Naive thymus-derived CD8-positive, alpha-beta T cell (primary cell): ENCODE measurements around the gene ATG7. TPM values are rescaled to one million over a fixed set of nuclear protein-coding genes. Genes with fewer than 3 reads are reported as not detected.

ENCODE experiments used
- ATAC-seq, 2 donors: fragments of 150-1000 bp; cut with Tn5 transposase in 1 of 2; sonication (Bioruptor Pico), chemical (Tn5 transposase) in 1 of 2; 1 replicate in 1 of 2; 2 replicates in 1 of 2; pipeline ENCODE4 v1.10.0; 2021; ENCODE audit warnings: mild to moderate bottlenecking in 2 of 2, moderate library complexity in 2 of 2
- POLR2A ChIA-PET: fragments of 350-600 bp; sonication (Branson Sonifier 250); formaldehyde crosslinking; loops from one replicate; lab custom pipeline; 2021; ENCODE audit warnings: antibody characterized with exemption; lab: Charles Lee
- DNase-seq, 10 donors: peaks; one replicate each; pipeline versions ENCODE4 v3.0.0 to v3.0.0-alpha.2; 2020 to 2022
- H3K27ac Mint-ChIP-seq, 10 donors: one replicate each; pipeline ENCODE4 v1.8.0; 2020 to 2022; ENCODE audit warnings: mild to moderate bottlenecking in 10 of 10, mixed read lengths in 10 of 10, moderate library complexity in 4 of 10, inconsistent platforms in 1 of 10
- H3K27me3 Mint-ChIP-seq, 5 donors: one replicate each; pipeline ENCODE4 v1.8.0; 2021 to 2022; ENCODE audit warnings: mixed read lengths in 5 of 5
- H3K36me3 Mint-ChIP-seq, 3 donors: one replicate each; pipeline ENCODE4 v1.8.0; 2020 to 2022; ENCODE audit warnings: mixed read lengths in 3 of 3, mild to moderate bottlenecking in 2 of 3, inconsistent platforms in 1 of 3
- H3K4me1 Mint-ChIP-seq, 4 donors: one replicate each; pipeline ENCODE4 v1.8.0; 2021 to 2022; ENCODE audit warnings: mixed read lengths in 4 of 4
- H3K4me3 Mint-ChIP-seq, 10 donors: one replicate each; pipeline ENCODE4 v1.8.0; 2020 to 2022; ENCODE audit warnings: mild to moderate bottlenecking in 10 of 10, mixed read lengths in 10 of 10, moderate library complexity in 6 of 10, inconsistent platforms in 1 of 10
- H3K9me3 Mint-ChIP-seq, 9 donors: one replicate each; pipeline ENCODE4 v1.8.0; 2020 to 2022; ENCODE audit warnings: mixed read lengths in 9 of 9, mild to moderate bottlenecking in 3 of 9, inconsistent platforms in 1 of 9, moderate library complexity in 1 of 9
- polyA plus RNA-seq, 3 donors: library from polyadenylated mRNA; unstranded; fragments of 300-500 nt; fragmentation: Illumina TruSeq; gene quantifications; one replicate each; pipeline ENCODE4 v1.2.3, GENCODE V29; 2021
- total RNA-seq, 8 experiments: library from RNA in 2 of 8; stranded (reverse) in 2 of 8; gene quantifications; one replicate each; pipeline ENCODE4 v1.2.3 and lab custom pipeline; 2021 to 2026

Gene ATG7
- total and polyA plus RNA-seq, 5 experiments from 2014 or later: 6.0 to 28.7 (median 15.3) TPM

- POLR2A ChIA-PET: interaction anchor here (0.7 to 1.1 kb wide), 2 partner anchors 9 to 538 kb away, joined by 4 to 7 read pairs; no protein-coding TSS in a partner anchor
- H3K4me1 Mint-ChIP-seq: peaks cover 20 to 45% (median 36%) of the 10 kb centered on the region in 4 donors
- peak overlapping the region in 2 of 10 donors; percentile 21 to 29 for H3K27ac Mint-ChIP-seq
Observed at GRCh38 chr3:11285471-11285870, 13.3 kb downstream of the ATG7 start.

GRCh38 chr3:11287404-11287803 is 15.2 kb downstream of the ATG7 start:
- Mint-ChIP-seq H3K27me3 (no peaks in the 10 kb centered on the region), H3K27ac (peak overlapping the region in 9 of 10 donors; percentile 9 to 88 (median 60)), H3K4me1 (peaks cover 30 to 62% (median 52%) of the 10 kb centered on the region in 4 donors), H3K4me3 (peak overlapping the region in 2 of 10 donors; percentile 20 to 41), H3K9me3 (no peaks in the 10 kb centered on the region), H3K36me3 (peaks cover 0 to 23% (median 2%) of the 10 kb centered on the region in 3 donors)
- no peak for ATAC-seq
- POLR2A ChIA-PET: interaction anchor here (0.6 to 7.8 kb wide), 4 partner anchors 9 to 24 kb away, joined by 3 to 64 read pairs (median 3); partner anchors contain the start of gene ATG7
- no peak for DNase-seq

More at GRCh38 chr3:11285471-11285870, 13.3 kb downstream of the ATG7 start:
- H3K27me3 Mint-ChIP-seq: no peaks in the 10 kb centered on the region
- no peaks in the 10 kb centered on the region for H3K9me3 Mint-ChIP-seq
- DNase-seq: no peak
- no peak for ATAC-seq
- H3K4me3 Mint-ChIP-seq: no peak overlapping the region
- H3K36me3 Mint-ChIP-seq: peaks cover 0 to 34% (median 2%) of the 10 kb centered on the region in 3 donors

- peak overlapping the region in 1 of 10 donors; percentile 69 for H3K4me3 Mint-ChIP-seq
- ATAC-seq: no peak
- H3K27me3 Mint-ChIP-seq: no peaks in the 10 kb centered on the region
- no peaks in the 10 kb centered on the region for H3K9me3 Mint-ChIP-seq
- H3K36me3 Mint-ChIP-seq: peaks cover 0 to 17% (median 2%) of the 10 kb centered on the region in 3 donors
- peaks cover 33 to 62% (median 54%) of the 10 kb centered on the region in 4 donors for H3K4me1 Mint-ChIP-seq
- POLR2A ChIA-PET: interaction anchor here (1.1 to 7.8 kb wide), 3 partner anchors 9 to 15 kb away, joined by 3 to 64 read pairs (median 3); partner anchors contain the start of gene ATG7
- no peak for DNase-seq
- peak overlapping the region in 7 of 10 donors; percentile 55 to 96 (median 80) for H3K27ac Mint-ChIP-seq
Observed at GRCh38 chr3:11288021-11288491, 15.9 kb downstream of the ATG7 start.

- Mint-ChIP-seq H3K4me3 (peak overlapping the region in 9 of 10 donors; percentile 25 to 70 (median 62)), H3K27me3 (no peaks in the 10 kb centered on the region), H3K9me3 (no peaks in the 10 kb centered on the region), H3K36me3 (peaks cover 0 to 9% (median 2%) of the 10 kb centered on the region in 3 donors), H3K4me1 (peaks cover 34 to 62% (median 54%) of the 10 kb centered on the region in 4 donors), H3K27ac (peak overlapping the region; percentile 67 to 96 (median 91))
- peak in 3 of 10 donors; percentile 13 to 31 (median 25) for DNase-seq
- POLR2A ChIA-PET: interaction anchor here (1.3 to 7.8 kb wide), 2 partner anchors 10 to 16 kb away, joined by 3 to 64 read pairs; partner anchors contain the start of gene ATG7
- ATAC-seq: peak; percentile 55
Observed at GRCh38 chr3:11288786-11289637, 16.8 kb downstream of the ATG7 start.

GRCh38 chr3:11289864-11290263 is 17.7 kb downstream of the ATG7 start:
- POLR2A ChIA-PET: interaction anchor here (7.8 kb wide), 1 partner anchor 17 kb away, joined by 64 read pairs; the partner anchor contains the start of gene ATG7
- H3K36me3 Mint-ChIP-seq: peaks cover 0 to 6% (median 2%) of the 10 kb centered on the region in 3 donors
- no peaks in the 10 kb centered on the region for H3K9me3 Mint-ChIP-seq
- H3K27ac Mint-ChIP-seq: peak overlapping the region; percentile 15 to 96 (median 91)
- no peaks in the 10 kb centered on the region for H3K27me3 Mint-ChIP-seq
- H3K4me1 Mint-ChIP-seq: peaks cover 34 to 62% (median 54%) of the 10 kb centered on the region in 4 donors
- ATAC-seq (no peak), DNase-seq (no peak)
- H3K4me3 Mint-ChIP-seq: peak overlapping the region in 5 of 10 donors; percentile 20 to 69 (median 30)

GRCh38 chr3:11290743-11291680 is 18.8 kb downstream of the ATG7 start:
- peaks cover 0 to 4% (median 2%) of the 10 kb centered on the region in 3 donors for H3K36me3 Mint-ChIP-seq
- peaks cover 35 to 63% (median 56%) of the 10 kb centered on the region in 4 donors for H3K4me1 Mint-ChIP-seq
- no peaks in the 10 kb centered on the region for H3K9me3 Mint-ChIP-seq
- ATAC-seq (peak; percentile 89 to 90), DNase-seq (peak in 7 of 10 donors; percentile 17 to 61 (median 47))
- H3K27me3 Mint-ChIP-seq: no peaks in the 10 kb centered on the region
- POLR2A ChIA-PET: interaction anchor here (1.4 to 7.8 kb wide), 2 partner anchors 12 to 18 kb away, joined by 4 to 64 read pairs; partner anchors contain the start of gene ATG7
- H3K4me3 Mint-ChIP-seq: peak overlapping the region in 9 of 10 donors; percentile 34 to 72 (median 66)
- peak overlapping the region; percentile 88 to 96 (median 92) for H3K27ac Mint-ChIP-seq

GRCh38 chr3:11291808-11292207 is 19.6 kb downstream of the ATG7 start:
- H3K4me3 Mint-ChIP-seq: peak overlapping the region in 9 of 10 donors; percentile 34 to 72 (median 66)
- no peaks in the 10 kb centered on the region for H3K9me3 Mint-ChIP-seq
- POLR2A ChIA-PET: interaction anchor here (0.6 to 7.8 kb wide), 2 partner anchors 19 to 65 kb away, joined by 4 to 64 read pairs; partner anchors contain the start of gene ATG7
- DNase-seq: no peak
- peak overlapping the region; percentile 88 to 96 (median 92) for H3K27ac Mint-ChIP-seq
- no peaks in the 10 kb centered on the region for H3K36me3 Mint-ChIP-seq
- H3K27me3 Mint-ChIP-seq: no peaks in the 10 kb centered on the region
- peak in 1 of 2 donors; percentile 5 for ATAC-seq
- peaks cover 40 to 63% (median 60%) of the 10 kb centered on the region in 4 donors for H3K4me1 Mint-ChIP-seq

GRCh38 chr3:11297126-11297525 is 24.9 kb downstream of the ATG7 start:
- Mint-ChIP-seq H3K4me1 (peaks cover 9 to 18% (median 14%) of the 10 kb centered on the region in 4 donors), H3K4me3 (no peak overlapping the region), H3K27me3 (no peaks in the 10 kb centered on the region), H3K9me3 (no peaks in the 10 kb centered on the region), H3K36me3 (peaks cover 7 to 46% (median 30%) of the 10 kb centered on the region in 3 donors), H3K27ac (peak overlapping the region in 1 of 10 donors; percentile 76)
- DNase-seq: no peak
- POLR2A ChIA-PET: no interaction called here
- ATAC-seq: no peak

- H3K36me3 Mint-ChIP-seq: peaks cover 7 to 66% (median 37%) of the 10 kb centered on the region in 3 donors
- no peak for DNase-seq
- peaks cover 6 to 16% (median 15%) of the 10 kb centered on the region in 4 donors for H3K4me1 Mint-ChIP-seq
- no peak overlapping the region for H3K4me3 Mint-ChIP-seq
- ATAC-seq: no peak
- POLR2A ChIA-PET: no interaction called here
- peak overlapping the region in 2 of 10 donors; percentile 16 to 87 for H3K27ac Mint-ChIP-seq
- no peaks in the 10 kb centered on the region for H3K9me3 Mint-ChIP-seq
- H3K27me3 Mint-ChIP-seq: no peaks in the 10 kb centered on the region
Observed at GRCh38 chr3:11300970-11301369, 28.8 kb downstream of the ATG7 start.

- H3K27ac Mint-ChIP-seq: no peak overlapping the region
- POLR2A ChIA-PET: interaction anchor here (1.2 kb wide), 1 partner anchor 15 kb away, joined by 3 read pairs; no protein-coding TSS in a partner anchor
- H3K36me3 Mint-ChIP-seq: peaks cover 3 to 77% (median 43%) of the 10 kb centered on the region in 3 donors
Observed at GRCh38 chr3:11302444-11302843, 30.2 kb downstream of the ATG7 start.

GRCh38 chr3:11304175-11304574 is 32.0 kb downstream of the ATG7 start:
- POLR2A ChIA-PET: interaction anchor here (0.7 kb wide), 1 partner anchor 275 kb away, joined by 3 read pairs; no protein-coding TSS in a partner anchor
- Mint-ChIP-seq H3K4me1 (peaks cover 8 to 30% (median 21%) of the 10 kb centered on the region in 4 donors), H3K36me3 (peaks cover 0 to 75% (median 38%) of the 10 kb centered on the region in 3 donors), H3K27ac (no peak overlapping the region), H3K27me3 (no peaks in the 10 kb centered on the region), H3K4me3 (no peak overlapping the region), H3K9me3 (no peaks in the 10 kb centered on the region)
- ATAC-seq (no peak), DNase-seq (no peak)

More at GRCh38 chr3:11302444-11302843, 30.2 kb downstream of the ATG7 start:
- peaks cover 8 to 27% (median 19%) of the 10 kb centered on the region in 4 donors for H3K4me1 Mint-ChIP-seq
- ATAC-seq (no peak), DNase-seq (no peak)
- no peaks in the 10 kb centered on the region for H3K9me3 Mint-ChIP-seq
- H3K27me3 Mint-ChIP-seq: no peaks in the 10 kb centered on the region
- no peak overlapping the region for H3K4me3 Mint-ChIP-seq
